ENCODE data around the gene MEMO1.
"Not testable (repeated sequence)": the region's sequence is repeated elsewhere in the genome, so short reads cannot be mapped to it uniquely, and the experiment has no call there.

Gene MEMO1

GRCh38 chr2:31956934-31957333 lies 53.9 kb downstream of the MEMO1 start:
- DNase-seq, result not testable (repeated sequence)

- DNase-seq, result no peak
These were observed 54.5 kb downstream of the MEMO1 start for GRCh38 chr2:31956312-31956711.

GRCh38 chr2:31953095-31953494 lies 57.7 kb downstream of the MEMO1 start:
- not testable (repeated sequence) for DNase-seq

- DNase-seq, result no peak
These were observed 59.8 kb downstream of the MEMO1 start for GRCh38 chr2:31950946-31951562.

- DNase-seq, result no peak
These were observed 62.9 kb downstream of the MEMO1 start for GRCh38 chr2:31947871-31948270.

- DNase-seq, result no peak
These were observed 64.0 kb downstream of the MEMO1 start for GRCh38 chr2:31946838-31947237.

GRCh38 chr2:31945572-31945935 lies 65.3 kb downstream of the MEMO1 start:
- no peak for DNase-seq

- no peak for DNase-seq
These were observed 65.8 kb downstream of the MEMO1 start for GRCh38 chr2:31944828-31945571.

GRCh38 chr2:31943636-31944225 lies 67.1 kb downstream of the MEMO1 start:
- no peak for DNase-seq

GRCh38 chr2:31940920-31941319 lies 69.9 kb downstream of the MEMO1 start:
- no peak for DNase-seq

GRCh38 chr2:31937741-31938140 lies 73.1 kb downstream of the MEMO1 start:
- DNase-seq, result no peak

GRCh38 chr2:31935370-31935769 lies 75.4 kb downstream of the MEMO1 start:
- DNase-seq, result no peak

GRCh38 chr2:31933066-31933465 lies 77.7 kb downstream of the MEMO1 start:
- DNase-seq, result no peak

GRCh38 chr2:31932589-31932988 lies 78.2 kb downstream of the MEMO1 start:
- DNase-seq, result no peak

- DNase-seq, result no peak
These were observed 78.9 kb downstream of the MEMO1 start for GRCh38 chr2:31931916-31932315.

- DNase-seq, result no peak
These were observed 85.3 kb downstream of the MEMO1 start for GRCh38 chr2:31925517-31925916.

GRCh38 chr2:31923662-31924061 lies 87.1 kb downstream of the MEMO1 start:
- no peak for DNase-seq

- DNase-seq, result no peak
These were observed 88.0 kb downstream of the MEMO1 start for GRCh38 chr2:31922542-31923408.

- no peak for DNase-seq
These were observed 89.8 kb downstream of the MEMO1 start for GRCh38 chr2:31920962-31921361.

GRCh38 chr2:31919499-31919898 lies 91.3 kb downstream of the MEMO1 start:
- no peak for DNase-seq

GRCh38 chr2:31909661-31910060 lies 101.1 kb downstream of the MEMO1 start:
- no peak for DNase-seq

GRCh38 chr2:31907491-31907890 lies 103.3 kb downstream of the MEMO1 start:
- DNase-seq, result not testable (repeated sequence)

GRCh38 chr2:31903109-31903780 lies 107.6 kb downstream of the MEMO1 start:
- no peak for DNase-seq
